HG02759 (cell line): ENCODE results near the gene PRCD.

Experiments
- ATAC-seq: cut with Tn5 transposase; IDR thresholded peaks from one replicate; pipeline ENCODE4 v1.9.1; 2021; ENCODE audit warnings: mild to moderate bottlenecking, moderate library complexity; ENCODE audit not compliant: unreplicated experiment

Gene PRCD, protein sequence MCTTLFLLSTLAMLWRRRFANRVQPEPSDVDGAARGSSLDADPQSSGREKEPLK

DNA sequence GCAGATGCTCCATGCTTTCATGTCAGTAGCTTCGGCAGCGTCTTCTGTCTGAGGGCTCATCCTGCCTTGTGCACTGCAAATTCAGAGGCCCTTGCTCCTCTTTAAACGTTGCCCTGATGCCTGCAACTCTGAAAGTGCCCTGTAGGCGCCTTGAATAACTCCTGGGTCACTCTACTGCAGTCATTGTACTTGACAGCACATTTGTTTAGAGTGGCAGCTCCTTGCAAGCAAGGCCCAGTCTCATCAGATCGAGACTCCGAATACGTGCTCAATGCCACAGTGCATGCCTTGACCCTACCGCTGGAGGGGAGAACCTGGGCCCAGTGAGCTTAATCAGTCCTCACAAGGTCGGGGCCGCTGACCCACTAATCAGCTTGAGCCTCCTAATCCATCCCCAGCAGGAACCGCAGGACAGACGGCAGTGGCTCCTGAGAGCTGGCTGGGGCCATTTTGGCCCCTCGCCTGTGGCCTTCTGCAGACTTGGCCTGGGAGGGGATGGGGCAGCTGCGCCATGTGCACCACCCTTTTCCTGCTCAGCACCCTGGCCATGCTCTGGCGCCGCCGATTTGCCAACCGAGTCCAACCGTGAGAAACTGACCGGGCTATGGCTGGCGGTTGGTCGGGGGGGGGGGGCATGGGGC is at the start of gene PRCD:
Gene PRCD, plus strand, starts transcription at position 414 of the 641 bp plus-strand sequence. Its CDS starts 98 bp downstream, at position 512.
- ATAC-seq: no peak

DNA sequence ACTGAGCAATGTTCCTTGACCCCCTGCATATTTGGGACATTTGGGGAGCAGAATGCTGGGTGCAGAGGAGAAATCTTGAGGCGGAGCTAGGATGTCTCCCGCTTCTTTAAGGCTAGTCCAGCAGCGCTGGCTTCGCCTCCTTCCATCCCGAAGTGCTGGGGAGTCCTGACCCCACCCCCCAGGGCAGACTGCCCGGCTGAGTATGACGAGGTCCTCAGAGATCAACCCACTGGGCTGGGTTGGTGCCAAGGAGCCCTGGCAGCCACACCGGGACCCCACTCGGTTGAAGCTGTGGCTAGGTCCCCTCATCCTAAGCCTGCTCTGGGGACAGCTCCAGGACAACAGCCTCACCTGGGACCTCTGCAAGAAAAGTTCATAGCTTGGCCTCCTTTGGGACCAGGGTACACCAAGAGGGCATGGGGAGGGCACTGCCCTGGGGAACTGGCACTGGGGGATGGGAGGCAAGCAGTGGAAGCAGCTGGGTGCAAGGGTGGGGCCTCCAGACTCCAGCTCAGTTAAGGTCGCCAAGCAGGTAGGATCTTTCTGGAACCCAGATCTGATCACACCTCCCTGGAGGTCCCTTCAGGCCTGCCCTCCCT is 49.6 kb upstream of the PRCD start:
- ATAC-seq: no peak

DNA sequence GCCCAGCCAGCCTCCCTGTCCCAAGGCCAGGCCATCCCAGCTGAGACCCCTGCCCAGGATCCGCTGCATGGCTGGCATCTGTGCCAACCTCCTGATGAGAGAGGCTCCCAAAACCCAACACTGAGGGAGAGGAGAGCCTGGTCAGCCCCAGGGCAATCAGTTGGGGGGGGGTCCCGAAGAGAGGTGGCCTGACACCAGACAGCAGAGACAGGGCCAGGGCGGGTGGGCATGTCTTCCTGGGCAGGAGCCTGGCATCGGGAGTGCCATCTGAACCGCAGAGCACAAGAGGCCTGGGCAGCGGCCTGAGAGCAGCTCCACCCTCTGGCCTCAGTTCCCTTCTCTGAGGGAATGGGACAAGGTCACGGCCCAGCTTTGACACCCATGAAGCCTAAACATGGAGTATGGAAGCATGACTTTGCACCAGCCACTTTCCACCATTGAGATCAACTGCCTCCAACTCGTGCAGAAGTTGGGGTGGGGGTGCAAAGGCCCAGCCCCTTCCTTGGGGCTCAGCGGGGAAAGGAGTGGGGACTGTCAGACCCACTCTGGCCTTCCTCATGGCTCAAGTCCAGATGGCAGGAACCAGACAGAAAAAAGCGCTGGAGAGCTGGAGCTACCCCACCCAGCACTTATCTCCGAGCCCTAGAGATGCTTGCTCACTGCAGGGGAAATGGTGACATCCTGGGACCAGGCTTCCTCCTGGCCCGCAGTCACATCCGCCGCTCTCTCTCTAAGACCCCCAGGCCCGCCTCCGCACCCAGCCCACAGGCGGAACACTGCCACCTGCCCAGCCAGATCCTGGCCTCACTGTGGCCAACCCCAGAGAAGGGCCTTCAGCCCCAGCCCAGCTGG is 48.3 kb upstream of the PRCD start:
- ATAC-seq: no peak

DNA sequence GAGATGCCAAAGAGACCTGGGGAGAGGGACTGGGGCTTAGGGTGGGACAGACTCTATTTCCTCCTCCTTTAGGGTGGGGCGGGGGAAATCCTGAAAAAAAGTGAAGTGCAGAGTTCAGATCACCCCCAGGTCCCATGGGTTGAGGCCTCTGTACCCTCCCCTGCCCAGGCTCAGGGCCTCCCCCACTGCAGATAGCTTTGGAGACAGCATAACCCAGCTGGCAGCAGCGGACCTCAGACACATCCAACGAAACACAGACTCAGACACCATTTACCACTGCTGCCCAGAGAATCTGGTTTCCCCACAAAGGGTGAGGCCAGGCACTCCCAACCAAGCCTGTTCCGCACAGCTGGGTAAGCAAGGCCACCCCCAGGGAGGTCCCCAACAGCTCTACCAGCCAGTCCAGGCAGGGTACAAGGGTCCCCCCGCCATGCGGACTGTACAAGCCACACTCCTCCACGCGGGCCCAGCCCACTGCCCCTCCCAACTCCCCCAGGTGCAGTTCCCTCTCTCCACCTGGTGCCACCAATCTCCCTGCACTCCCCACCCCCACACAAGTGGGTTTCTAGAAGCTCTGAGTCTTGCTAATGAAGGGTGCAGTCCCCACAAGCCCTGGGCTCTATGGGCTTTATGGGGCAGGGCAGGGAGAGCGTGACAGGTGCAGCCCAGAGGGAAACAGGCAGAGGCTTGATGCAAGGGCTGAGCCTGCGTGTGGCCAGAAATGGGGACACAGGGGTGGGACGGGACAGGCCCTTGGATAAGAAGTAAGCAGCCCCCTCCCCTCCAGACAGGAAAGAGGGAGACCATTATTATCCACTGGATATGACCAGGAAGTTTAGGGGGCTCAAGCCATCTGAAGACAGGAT is 47.5 kb upstream of the PRCD start:
- ATAC-seq: peak; percentile 60

DNA sequence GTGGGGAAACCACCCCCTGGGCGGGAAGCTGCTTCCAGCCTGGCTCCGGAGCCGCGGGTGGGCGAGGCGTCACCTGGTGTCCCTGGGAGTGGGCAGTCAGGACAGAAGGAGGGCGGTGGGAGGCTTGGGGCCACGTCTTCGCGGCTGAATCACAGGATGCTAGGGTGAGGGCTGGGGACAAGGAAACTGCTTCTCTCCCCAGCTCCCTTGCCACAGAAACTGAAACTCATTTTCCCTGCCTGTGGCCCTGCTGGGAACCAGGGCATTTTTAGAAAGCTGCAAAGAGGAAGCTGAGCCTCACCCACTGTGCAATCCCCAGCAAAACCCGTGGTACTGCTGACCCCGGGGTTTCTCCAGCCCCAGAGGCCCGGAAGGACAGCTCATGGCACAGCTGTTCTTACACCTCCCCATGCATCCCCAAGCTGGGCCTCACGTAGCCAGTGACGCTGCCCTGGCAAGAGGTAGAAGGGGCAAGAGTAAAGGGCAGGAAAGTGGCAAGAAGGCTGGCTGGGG is 46.8 kb upstream of the PRCD start:
- ATAC-seq: peak; percentile 32

DNA sequence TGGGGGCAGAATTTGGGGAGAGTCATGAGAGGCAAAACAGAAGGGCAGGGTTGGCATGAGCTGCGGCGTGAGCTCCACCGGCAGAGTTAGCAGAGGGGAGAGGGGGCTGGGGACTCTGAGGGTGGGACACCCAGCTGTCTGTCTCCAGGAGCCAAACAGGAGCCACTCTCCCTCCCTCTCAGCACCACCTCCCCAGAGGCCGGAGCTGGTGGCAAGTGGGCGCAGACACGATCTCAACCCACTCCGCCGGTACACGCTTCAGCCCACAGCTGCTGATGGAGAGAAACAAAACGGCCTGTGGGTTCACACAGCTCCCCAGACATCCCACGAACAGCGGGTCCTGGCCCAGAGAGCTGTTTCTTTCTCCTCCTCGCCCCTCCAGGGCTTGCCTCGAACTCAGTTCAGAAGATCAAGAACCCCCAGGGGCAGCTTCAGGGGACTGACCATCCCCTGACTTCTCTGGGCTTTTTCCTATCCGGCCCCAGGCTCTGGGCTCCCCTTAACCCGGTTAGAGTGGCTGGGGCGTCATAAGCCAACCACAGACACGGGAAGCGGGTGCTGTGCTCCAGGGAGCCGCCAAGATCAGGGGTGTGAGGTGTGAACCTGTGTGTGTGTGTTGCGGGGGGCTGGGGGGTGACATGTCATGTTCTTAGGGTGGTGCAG is 46.2 kb upstream of the PRCD start:
- peak; percentile 6 for ATAC-seq

DNA sequence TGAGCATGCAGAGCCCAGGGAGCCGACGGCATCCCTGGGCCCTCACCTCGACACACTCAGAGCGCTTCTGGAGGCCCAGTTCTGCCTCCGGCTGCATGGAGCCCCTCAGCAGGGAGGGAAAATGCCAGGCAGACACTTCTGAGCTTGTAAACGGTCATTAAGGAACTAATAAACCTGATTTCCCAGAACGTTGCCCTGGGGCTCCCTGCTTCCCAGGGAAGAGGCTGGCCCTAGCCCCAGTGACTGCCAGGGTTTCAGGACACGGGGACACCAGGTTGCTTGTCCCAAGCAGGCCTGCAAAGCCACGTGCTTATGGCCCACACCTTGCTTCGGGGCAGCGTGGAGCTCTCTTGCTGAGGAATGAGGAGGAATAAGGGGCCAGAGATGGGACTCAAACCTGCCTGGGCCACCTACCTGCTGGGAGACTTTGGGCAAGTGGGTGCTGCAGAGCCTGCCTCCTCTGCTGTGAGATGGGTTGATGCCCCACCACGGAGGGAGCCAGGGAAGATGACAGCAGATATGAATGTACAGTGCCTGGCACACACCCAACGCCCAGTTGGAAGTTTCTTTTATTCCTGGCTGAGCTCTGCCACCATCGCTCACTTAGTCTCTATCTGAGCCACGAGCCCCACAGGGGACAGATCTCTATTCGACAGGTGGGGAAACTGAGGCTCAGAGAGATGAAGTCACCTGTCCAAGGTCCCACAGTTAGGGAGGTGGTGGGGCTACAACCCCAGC is 44.0 kb upstream of the PRCD start:
- ATAC-seq: no peak

DNA sequence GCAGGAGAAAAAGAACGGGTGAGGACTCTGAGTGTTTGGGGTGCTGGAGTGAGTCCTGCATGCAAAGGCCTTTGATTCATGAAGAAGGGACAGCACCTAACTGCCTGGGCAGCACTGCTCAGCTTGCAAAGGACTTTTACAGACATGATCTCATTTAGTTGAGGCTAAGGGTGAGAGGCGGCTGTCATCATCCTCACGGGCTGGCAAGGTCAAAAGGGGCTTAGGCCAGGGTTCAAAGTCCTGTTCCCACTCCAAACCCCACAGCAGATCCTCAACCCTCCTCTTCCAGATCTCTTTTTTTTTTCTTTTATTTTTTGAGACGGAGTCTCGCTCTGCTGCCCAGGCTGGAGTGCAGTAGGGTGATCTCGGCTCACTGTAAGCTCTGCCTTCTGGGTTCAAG is 43.4 kb upstream of the PRCD start:
- no peak for ATAC-seq

DNA sequence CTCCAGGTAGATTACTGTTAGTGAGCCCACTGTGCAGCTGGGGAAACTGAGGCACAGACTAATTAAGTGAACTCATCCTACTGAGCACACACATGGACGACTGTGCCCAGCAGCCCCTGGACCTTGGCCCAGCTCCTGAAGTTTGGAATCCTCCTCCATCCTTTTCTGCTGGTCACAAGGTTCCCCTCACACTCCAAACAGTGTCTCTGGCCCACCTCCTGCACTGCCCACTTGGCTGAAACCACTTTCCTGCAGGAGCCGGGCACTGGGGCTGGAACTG is 42.2 kb upstream of the PRCD start:
- no peak for ATAC-seq

DNA sequence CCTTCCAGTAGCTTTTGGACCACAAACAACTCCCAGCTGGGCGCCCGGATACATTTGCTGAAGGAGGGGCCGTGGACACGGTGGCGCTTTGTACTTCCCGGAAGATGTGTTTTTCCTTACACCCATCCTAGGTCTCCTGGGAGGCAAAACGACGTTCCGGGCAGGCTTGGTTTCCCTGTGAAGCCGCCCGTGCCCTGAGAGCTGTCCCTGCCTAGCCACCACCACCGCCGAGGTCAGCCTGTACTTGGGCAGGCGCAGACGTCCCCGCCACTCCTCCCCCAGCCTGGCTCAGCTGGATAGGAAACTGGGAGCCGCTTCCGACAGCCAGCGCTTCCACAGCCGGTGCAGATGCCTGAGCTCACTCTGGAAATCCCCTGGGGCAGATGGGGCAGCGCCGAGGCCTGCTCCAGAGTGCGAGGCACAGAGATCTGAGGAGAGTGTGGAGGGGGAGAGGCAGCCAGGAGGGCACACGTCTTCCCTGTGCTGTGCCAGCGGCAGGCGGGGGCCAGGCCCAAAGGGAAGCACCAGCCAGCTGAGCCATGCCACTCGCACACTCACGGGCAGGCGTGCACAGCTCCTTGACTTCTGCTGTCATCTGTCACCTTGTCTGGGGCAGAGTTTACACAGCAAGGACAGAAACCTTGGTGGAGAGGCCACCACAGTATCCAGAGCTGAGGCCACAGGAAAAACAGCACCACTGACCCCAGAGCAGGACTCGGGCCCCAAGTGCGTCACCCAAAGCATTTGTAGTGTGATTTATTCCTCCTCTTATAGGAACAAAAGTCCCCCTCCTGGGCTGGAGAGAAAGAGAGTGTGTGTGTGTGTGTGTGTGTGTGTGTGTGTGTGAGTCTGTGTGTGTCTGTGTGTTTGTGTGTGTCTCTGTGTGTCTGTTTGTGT is 41.6 kb upstream of the PRCD start:
- no peak for ATAC-seq

DNA sequence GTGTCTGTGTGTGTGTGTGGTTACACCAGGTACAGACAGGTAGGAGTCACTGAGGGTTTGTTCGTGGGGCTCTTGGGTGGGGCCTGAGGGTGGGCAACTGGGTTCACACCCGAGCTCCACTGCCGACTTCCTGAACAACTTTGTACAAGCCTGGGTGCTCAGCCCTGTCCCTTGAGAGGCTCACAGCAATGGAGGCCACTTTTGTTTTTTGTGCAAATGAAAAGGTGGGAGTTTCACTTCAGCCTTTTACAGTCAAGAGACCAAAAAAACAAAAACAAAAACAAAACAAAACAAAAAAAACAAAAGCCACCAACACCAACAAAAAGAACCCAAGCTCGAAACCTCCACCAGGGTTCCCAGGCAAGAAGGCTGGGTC is 41.0 kb upstream of the PRCD start:
- ATAC-seq: no peak

DNA sequence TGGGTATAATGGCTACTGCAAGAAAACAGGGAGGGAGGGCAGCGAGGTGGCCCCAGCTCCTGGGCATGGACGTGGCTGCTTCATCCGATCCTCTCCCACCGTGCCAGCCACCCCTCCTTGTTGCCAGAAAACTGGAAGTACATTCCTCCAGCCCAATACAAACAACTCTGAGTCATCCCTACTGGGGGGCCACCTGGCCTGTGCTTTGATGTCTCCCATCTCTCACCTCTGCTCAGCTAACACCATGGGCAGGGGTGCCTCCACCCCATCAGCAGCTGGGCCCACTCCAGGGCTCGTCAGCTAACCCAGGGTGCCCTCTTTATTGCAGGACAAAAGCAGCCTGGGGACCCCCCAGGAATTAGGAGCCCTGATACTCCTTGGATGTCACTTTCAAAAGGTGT is 40.6 kb upstream of the PRCD start:
- ATAC-seq: no peak

DNA sequence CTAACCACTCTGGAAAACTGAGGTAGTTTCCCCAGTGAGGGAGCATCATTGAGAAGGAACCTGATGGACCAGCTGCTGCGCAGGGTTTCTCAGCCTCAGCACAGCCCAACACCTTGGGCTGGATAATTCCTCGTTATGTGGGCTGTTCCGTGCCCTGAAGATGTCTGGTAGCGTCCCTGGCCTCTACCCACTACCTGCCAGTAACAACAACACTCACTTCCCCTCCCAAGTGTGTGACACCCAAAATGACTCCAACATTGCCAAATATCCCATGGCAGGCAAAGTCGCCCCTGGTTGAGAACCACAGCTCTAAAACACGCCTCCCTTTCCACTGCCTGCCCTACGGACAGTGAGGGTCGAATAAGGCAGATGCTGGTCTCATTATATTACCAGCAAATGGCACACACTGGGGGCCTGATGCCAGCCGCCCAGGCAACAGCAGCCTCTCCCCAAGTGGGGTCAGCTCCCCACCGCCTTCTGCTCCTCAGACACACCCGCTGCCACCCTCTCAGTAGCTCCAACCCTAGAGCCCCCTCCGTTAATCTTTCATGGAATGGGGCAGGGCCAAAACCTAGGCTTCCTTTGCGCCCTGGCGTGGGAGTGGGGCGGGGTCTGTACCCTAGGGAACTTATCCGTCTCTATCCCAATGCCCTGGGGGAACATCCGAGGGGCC is 39.6 kb upstream of the PRCD start:
- ATAC-seq: no peak

DNA sequence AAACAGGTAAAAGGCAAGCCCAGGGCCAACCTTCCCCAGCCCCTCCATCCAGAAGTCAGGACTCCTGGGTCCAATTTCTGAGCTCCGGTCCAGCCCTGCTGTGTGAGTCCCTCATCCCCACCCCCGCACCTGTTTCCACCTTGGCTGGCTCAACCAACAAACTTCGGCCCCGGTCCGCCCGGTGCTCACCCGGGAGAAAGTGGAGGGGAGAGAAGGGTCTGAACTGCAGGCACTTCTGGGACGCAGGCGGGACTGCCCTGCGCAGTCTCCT is 39.2 kb upstream of the PRCD start:
- peak; percentile 7 for ATAC-seq

DNA sequence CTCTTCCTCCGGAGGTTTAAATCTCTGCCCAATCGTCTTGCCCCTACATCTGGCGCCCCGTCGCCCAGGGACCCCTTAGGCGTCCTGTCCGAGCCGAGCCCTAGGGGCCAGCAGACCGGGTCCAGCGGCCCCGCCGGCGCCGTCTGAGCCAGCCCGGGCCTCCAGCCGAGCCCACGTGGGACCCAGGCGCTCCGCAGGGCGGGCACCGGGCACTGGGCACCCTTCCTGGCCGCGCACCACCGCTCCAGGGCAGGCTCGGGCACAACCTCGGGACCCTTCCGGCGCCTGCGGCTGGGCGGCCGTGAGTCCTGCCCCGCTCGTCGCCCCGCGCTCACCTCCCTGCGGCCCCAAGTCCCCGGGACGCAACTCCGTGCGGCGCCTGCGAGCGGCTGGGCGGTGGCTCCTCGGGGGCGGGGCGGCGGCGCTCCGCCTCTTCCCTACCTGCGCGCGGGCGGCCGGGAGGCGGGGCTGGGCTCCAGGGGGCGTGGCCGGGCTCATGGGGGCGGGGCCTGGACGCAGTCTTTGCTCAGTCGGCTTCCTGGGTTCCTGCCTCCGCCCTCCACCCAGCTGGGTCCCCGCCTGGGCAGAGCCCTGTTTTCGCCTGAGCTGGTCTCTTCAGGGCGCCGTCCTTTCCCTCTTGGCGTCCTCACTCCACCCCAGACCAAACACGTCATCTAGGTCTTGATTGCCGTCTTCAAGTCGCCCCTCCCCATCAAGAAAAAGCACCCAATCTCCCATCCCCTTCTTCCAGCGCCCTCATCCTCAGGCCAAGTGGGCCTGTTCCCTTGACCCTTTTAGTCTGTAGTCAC is 38.6 kb upstream of the PRCD start, which contains the start of gene RHBDF2:
Gene RHBDF2, minus strand, starts transcription at position 406 of the 809 bp plus-strand sequence. CDS start 19,899 bp downstream, outside the sequence.
- peak; percentile 68 for ATAC-seq

DNA sequence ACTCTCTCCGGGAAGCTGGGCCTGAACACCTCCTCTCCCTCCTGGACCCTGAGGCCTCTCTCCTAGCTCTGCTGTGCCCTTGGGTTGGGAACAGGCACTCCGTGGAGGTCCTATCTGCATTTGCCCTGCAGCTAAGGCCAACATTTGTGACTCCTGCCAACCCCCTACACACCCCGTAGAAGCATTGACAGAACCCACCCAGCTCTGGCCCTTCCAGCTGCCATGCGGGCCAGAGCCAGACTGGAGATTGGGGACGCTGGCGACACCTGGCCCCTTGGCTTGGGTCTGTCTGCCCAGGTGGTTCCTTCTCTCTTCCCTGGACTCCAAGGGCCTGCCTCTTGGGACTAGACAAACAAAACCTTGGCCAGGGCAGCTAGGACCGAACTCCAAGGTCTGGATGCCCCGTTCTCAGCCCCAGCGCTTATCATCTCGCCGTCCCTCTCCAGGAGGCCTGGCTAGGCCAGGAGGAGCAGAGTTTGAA is 38.0 kb upstream of the PRCD start:
- no peak for ATAC-seq
